Left cardiac atrium (tissue), 4 donors: Measurements from ENCODE around the gene MPO. TPM values are rescaled to one million over a fixed set of nuclear protein-coding genes. Genes with fewer than 3 reads are reported as not detected.
A peak's percentile ranks its signal among the peaks of the same experiment; 100 is the strongest.

ENCODE experiments used
- ATAC-seq, 2 donors: fragments of 200-7000 bp; cut with Tn5 transposase; one replicate each; pipeline ENCODE4 v1.9.1; 2020; ENCODE audit warnings: mild to moderate bottlenecking in 2 of 2, moderate library complexity in 2 of 2
- DNase-seq: peaks from one replicate; pipeline ENCODE4 v3.0.0-alpha.2; 2020
- intact Hi-C, 2 donors: fragments of 100-400 bp; cut with DNase I; formaldehyde crosslinking; loops; one replicate each; pipeline versions ENCODE4 v1.14.1 to v1.15.1; 2022 to 2023
- total RNA-seq, 2 donors: library from RNA; stranded (reverse); fragmentation: NEBNext Ultra II Directional; extraction: Animal tissue kit (Norgen Biotek cat#: 25700); gene quantifications; one replicate each; pipeline ENCODE4 v1.2.1, GENCODE V29; 2021
- donor health status: DM: no; HTN: yes; CAD: no.
- donor health status: DM: no; HTN: yes; CAD: no; lungs with severe emphysema.
- donor health status: DM: yes; HTN: yes; CAD: no.
- donor health status: Dilated cardiomyopathy.

Gene MPO
- total RNA-seq, 2 donors from 2014 or later, result 0.24 to 0.32 TPM

- peak; percentile 17 for DNase-seq
- no peak for ATAC-seq
- intact Hi-C loops, result no loop called here
Measured at GRCh38 chr17:58310511-58311428, 30.0 kb upstream of the MPO start.

GRCh38 chr17:58309918-58310259 lies 29.2 kb upstream of the MPO start:
- DNase-seq (peak; percentile 5), ATAC-seq (no peak)
- intact Hi-C loops, result no loop called here

GRCh38 chr17:58308985-58309917 lies 28.5 kb upstream of the MPO start:
- no peak for ATAC-seq
- DNase-seq, result peak; percentile 2
- intact Hi-C loops, result no loop called here

GRCh38 chr17:58308173-58308984 lies 27.6 kb upstream of the MPO start:
- intact Hi-C loops, result no loop called here
- peak; percentile 11 for DNase-seq
- ATAC-seq, result no peak

- DNase-seq (no peak), ATAC-seq (no peak)
- intact Hi-C loops, result no loop called here
Measured at GRCh38 chr17:58307468-58308172, 26.9 kb upstream of the MPO start.

GRCh38 chr17:58306131-58306951 lies 25.6 kb upstream of the MPO start:
- intact Hi-C loops, result no loop called here
- ATAC-seq, result no peak
- peak; percentile 7 for DNase-seq

GRCh38 chr17:58305626-58306025 lies 24.9 kb upstream of the MPO start:
- DNase-seq, result peak; percentile 7
- intact Hi-C loops, result no loop called here
- ATAC-seq, result no peak

GRCh38 chr17:58304750-58305486 lies 24.2 kb upstream of the MPO start:
- ATAC-seq (no peak), DNase-seq (peak; percentile 13)
- intact Hi-C loops, result no loop called here

- DNase-seq, result peak; percentile 25
- peak; percentile 58 to 64 for ATAC-seq
- intact Hi-C loops, result no loop called here
Measured at GRCh38 chr17:58303971-58304749, 23.4 kb upstream of the MPO start.

- intact Hi-C loops, result no loop called here
- ATAC-seq (no peak), DNase-seq (peak; percentile 7)
Measured at GRCh38 chr17:58302919-58303585, 22.3 kb upstream of the MPO start.

- intact Hi-C loops, result no loop called here
- ATAC-seq, result no peak
- peak; percentile 12 for DNase-seq
Measured at GRCh38 chr17:58302171-58302918, 21.6 kb upstream of the MPO start.

GRCh38 chr17:58301504-58302150 lies 20.9 kb upstream of the MPO start:
- intact Hi-C loops, result no loop called here
- ATAC-seq (no peak), DNase-seq (peak; percentile 13)

GRCh38 chr17:58300336-58300735 lies 19.6 kb upstream of the MPO start:
- DNase-seq (no peak), ATAC-seq (no peak)
- intact Hi-C loops, result no loop called here

GRCh38 chr17:58294034-58294433 lies 13.3 kb upstream of the MPO start:
- intact Hi-C loops, result no loop called here
- no peak for DNase-seq
- no peak for ATAC-seq

- DNase-seq (no peak), ATAC-seq (no peak)
- intact Hi-C loops, result no loop called here
Measured at GRCh38 chr17:58291246-58291645, 10.5 kb upstream of the MPO start.
